ENCODE results near the gene TRMT112.

The TRMT112 gene

GRCh38 chr11:64356498-64357411, 39.4 kb upstream of the TRMT112 start:
- H3K9me3 Mint-ChIP-seq = no peaks in the 10 kb centered on the region
- no peak for ATAC-seq (replicated peaks; ENCODE audit: extremely low read depth, poor library complexity, severe bottlenecking)
- peak overlapping the region; percentile 60 for H3K4me3 Mint-ChIP-seq
- H3K27me3 Mint-ChIP-seq = no peaks in the 10 kb centered on the region
- peaks cover 11% of the 10 kb centered on the region for H3K36me3 Mint-ChIP-seq (ENCODE audit: insufficient read depth)
- H3K27ac Mint-ChIP-seq (ENCODE audit: low read depth) = peak overlapping the region; percentile 74
- peaks cover 29% of the 10 kb centered on the region for H3K4me1 Mint-ChIP-seq
- DNase-seq (ENCODE audit: low spot score in 2 of 2) = no peak

DNA sequence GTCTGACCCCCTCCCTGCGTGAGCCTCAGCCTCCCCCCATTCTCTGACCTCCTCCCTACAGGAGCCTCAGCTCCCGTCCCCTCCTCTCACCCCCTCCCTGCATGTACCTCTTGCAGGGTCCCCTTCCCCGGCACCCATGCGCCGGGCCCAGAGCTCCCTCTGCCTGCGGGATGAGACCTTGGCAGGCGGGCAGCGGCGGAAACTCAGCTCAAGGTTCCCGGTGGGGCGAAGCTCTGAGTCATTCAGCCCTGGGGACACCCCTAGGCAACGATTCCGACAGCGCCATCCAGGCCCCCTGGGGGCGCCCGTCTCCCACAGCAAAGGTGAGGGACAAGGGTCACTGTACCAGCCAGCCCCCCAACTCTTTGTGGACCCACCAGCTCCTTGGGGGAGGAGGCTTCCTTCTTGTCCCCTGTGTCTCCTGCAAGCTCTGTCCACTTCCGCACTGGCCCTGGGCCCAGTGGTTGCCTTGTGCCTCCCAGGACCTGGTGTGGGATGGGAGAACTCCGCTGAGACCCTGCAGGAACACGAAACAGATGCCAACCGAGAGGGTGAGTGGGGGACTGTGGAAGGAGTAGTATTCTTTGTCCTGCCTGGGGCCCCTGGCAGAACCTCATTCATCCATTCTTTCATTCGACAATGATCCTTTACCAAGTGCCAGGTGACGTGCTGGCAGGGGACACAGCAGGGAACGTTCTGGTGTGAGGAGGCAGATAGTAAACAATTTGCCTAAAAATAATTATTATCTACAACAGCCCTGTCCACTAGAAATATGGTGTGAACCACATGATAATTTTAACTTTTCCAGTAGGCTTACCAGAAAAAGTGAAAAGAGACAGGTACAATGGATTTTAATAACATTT, 38.0 kb upstream of the TRMT112 start:
- Mint-ChIP-seq H3K9me3 (no peaks in the 10 kb centered on the region), H3K27ac (ENCODE audit: low read depth) (no peak overlapping the region), H3K36me3 (ENCODE audit: insufficient read depth) (peaks cover 9% of the 10 kb centered on the region), H3K4me1 (peaks cover 33% of the 10 kb centered on the region), H3K4me3 (no peak overlapping the region), H3K27me3 (no peaks in the 10 kb centered on the region)
- DNase-seq (ENCODE audit: low spot score in 2 of 2) (no peak), ATAC-seq (replicated peaks; ENCODE audit: extremely low read depth, poor library complexity, severe bottlenecking) (no peak)

DNA sequence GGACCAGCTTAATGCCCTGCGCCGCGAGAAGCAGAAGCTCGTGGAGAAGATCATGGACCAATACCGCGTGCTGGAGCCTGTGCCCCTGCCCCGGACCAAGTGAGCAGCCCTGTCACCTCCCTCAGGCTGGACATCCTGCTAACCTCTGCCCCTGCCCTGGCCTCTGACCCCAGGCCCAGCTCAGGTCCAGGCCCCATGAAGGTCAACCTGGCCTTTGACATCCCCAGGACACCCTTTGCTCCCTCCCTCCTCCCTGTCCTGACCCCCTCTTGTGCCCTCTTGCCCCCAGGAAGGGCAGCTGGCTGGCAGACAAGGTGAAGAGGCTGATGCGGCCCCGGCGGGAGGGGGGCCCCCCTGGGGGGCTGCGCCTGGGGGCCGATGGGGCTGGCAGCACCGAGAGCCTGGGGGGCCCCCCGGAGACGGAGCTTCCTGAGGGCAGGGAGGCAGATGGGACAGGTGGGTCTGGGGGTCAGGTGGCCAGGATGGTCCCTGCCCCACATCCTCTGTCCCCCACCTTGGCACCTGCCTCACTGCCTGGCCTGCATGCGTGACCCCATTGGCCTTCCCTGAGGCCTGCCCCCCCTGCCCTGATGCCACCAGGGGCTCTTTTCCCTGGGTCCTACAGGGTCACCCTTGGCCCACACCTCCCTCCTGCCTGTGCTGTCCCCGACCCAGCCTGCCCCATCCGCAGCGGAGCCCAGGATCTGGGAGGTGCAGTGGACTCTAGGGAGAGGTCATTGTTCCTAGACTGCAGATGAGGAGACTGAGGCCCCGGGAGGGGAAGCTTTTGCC, 36.6 kb upstream of the TRMT112 start:
- ATAC-seq (replicated peaks; ENCODE audit: extremely low read depth, poor library complexity, severe bottlenecking) = no peak
- Mint-ChIP-seq H3K27ac (ENCODE audit: low read depth) (no peak overlapping the region), H3K4me3 (no peak overlapping the region), H3K36me3 (ENCODE audit: insufficient read depth) (peaks cover 9% of the 10 kb centered on the region), H3K4me1 (peaks cover 23% of the 10 kb centered on the region), H3K9me3 (no peaks in the 10 kb centered on the region), H3K27me3 (no peaks in the 10 kb centered on the region)
- DNase-seq (ENCODE audit: low spot score in 2 of 2) = no peak

DNA sequence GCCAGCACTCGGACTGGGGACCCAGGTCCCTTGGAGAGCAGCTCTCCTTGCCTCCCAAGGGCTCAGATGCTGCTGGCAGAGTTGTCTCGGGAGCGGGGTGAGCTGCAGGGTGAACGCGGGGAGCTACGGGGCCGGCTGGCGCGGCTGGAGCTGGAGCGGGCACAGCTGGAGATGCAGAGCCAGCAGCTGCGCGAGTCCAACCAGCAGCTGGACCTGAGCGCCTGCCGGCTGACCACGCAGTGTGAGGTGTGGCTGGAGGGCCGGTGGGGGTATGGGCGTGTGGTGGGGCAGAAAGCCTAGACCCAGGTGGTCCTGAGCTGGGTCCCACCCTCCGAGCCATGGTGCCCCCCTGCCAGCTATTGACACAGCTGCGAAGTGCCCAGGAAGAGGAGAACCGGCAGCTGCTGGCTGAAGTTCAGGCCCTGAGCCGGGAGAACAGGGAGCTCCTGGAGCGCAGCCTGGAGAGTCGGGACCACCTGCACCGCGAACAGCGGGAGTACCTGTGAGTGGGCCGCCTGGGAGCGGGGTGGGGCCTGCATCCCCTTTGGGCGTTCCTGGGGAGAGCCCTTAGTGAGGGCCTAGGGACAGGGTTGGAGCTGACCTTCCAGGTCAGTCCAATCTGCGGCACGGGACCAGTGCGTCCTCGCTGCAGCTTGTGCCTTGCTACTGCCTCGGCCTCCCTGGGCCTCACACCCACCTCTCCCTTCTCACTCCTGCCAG, 35.8 kb upstream of the TRMT112 start:
- Mint-ChIP-seq H3K27ac (ENCODE audit: low read depth) (no peak overlapping the region), H3K4me1 (peaks cover 19% of the 10 kb centered on the region), H3K4me3 (no peak overlapping the region), H3K36me3 (ENCODE audit: insufficient read depth) (peaks cover 9% of the 10 kb centered on the region), H3K27me3 (no peaks in the 10 kb centered on the region), H3K9me3 (no peaks in the 10 kb centered on the region)
- ATAC-seq (replicated peaks; ENCODE audit: extremely low read depth, poor library complexity, severe bottlenecking) (no peak), DNase-seq (ENCODE audit: low spot score in 2 of 2) (no peak)

DNA sequence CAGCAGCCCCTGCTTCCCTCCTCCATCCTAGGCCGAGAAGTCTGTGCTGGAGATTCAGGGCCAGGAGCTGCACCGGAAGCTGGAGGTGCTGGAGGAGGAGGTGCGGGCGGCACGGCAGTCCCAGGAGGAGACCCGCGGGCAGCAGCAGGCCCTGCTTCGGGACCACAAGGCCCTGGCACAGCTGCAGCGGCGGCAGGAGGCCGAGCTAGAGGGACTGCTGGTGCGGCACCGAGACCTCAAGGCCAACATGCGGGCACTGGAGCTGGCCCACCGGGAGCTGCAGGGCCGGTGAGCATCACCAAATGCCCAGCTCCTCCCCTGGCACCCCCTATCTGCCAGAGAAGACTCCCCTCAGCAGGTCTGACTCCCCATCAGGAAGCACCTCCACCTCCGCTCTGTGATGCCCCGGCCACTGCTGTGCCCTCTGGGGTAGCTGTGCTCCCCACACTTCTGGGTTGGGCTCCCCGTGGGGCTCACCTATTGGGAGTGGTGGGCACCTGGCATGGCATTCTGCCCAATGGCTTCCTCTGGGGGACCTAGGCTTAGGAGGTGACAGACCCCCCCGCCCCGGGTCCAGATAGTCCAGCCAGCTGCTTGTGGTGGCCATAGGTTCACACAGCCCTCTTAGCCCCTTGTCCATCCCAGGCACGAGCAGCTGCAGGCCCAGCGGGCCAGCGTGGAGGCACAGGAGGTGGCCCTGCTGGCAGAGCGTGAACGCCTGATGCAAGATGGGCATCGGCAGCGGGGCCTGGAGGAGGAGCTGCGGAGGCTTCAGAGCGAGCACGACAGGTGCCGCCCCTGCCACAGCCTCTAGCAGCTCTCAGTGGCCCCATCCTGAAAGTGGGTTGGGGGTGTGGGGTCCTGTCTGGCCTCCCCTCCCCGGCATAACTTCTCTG, 35.0 kb upstream of the TRMT112 start:
- Mint-ChIP-seq H3K4me3 (no peak overlapping the region), H3K27ac (ENCODE audit: low read depth) (no peak overlapping the region), H3K9me3 (no peaks in the 10 kb centered on the region)

GRCh38 chr11:64351136-64351631, 33.8 kb upstream of the TRMT112 start:
- peaks cover 11% of the 10 kb centered on the region for H3K4me1 Mint-ChIP-seq
- no peaks in the 10 kb centered on the region for H3K9me3 Mint-ChIP-seq
- ATAC-seq (replicated peaks; ENCODE audit: extremely low read depth, poor library complexity, severe bottlenecking) (no peak), DNase-seq (ENCODE audit: low spot score in 2 of 2) (no peak)
- H3K36me3 Mint-ChIP-seq (ENCODE audit: insufficient read depth) = peaks cover 14% of the 10 kb centered on the region
- H3K27me3 Mint-ChIP-seq = no peaks in the 10 kb centered on the region
- no peak overlapping the region for H3K27ac Mint-ChIP-seq (ENCODE audit: low read depth)
- H3K4me3 Mint-ChIP-seq = no peak overlapping the region

More for the DNA sequence above, 35.0 kb upstream of the TRMT112 start:
- no peaks in the 10 kb centered on the region for H3K27me3 Mint-ChIP-seq
- ATAC-seq (replicated peaks; ENCODE audit: extremely low read depth, poor library complexity, severe bottlenecking) (no peak), DNase-seq (ENCODE audit: low spot score in 2 of 2) (no peak)
- H3K4me1 Mint-ChIP-seq = peaks cover 13% of the 10 kb centered on the region
- peaks cover 11% of the 10 kb centered on the region for H3K36me3 Mint-ChIP-seq (ENCODE audit: insufficient read depth)

GRCh38 chr11:64349404-64349803, 32.0 kb upstream of the TRMT112 start:
- ATAC-seq (replicated peaks; ENCODE audit: extremely low read depth, poor library complexity, severe bottlenecking) (no peak), DNase-seq (ENCODE audit: low spot score in 2 of 2) (no peak)
- H3K27ac Mint-ChIP-seq (ENCODE audit: low read depth) = no peak overlapping the region
- H3K36me3 Mint-ChIP-seq (ENCODE audit: insufficient read depth) = peaks cover 18% of the 10 kb centered on the region
- no peak overlapping the region for H3K4me3 Mint-ChIP-seq
- H3K27me3 Mint-ChIP-seq = no peaks in the 10 kb centered on the region
- no peaks in the 10 kb centered on the region for H3K9me3 Mint-ChIP-seq
- peaks cover 21% of the 10 kb centered on the region for H3K4me1 Mint-ChIP-seq

GRCh38 chr11:64349025-64349387, 31.6 kb upstream of the TRMT112 start:
- Mint-ChIP-seq H3K36me3 (ENCODE audit: insufficient read depth) (peaks cover 18% of the 10 kb centered on the region), H3K27me3 (no peaks in the 10 kb centered on the region), H3K9me3 (no peaks in the 10 kb centered on the region), H3K4me1 (peaks cover 21% of the 10 kb centered on the region), H3K4me3 (no peak overlapping the region), H3K27ac (ENCODE audit: low read depth) (no peak overlapping the region)
- DNase-seq (ENCODE audit: low spot score in 2 of 2) = no peak
- ATAC-seq (replicated peaks; ENCODE audit: extremely low read depth, poor library complexity, severe bottlenecking) = no peak

GRCh38 chr11:64348383-64349024, 31.1 kb upstream of the TRMT112 start:
- peaks cover 21% of the 10 kb centered on the region for H3K4me1 Mint-ChIP-seq
- H3K4me3 Mint-ChIP-seq = no peak overlapping the region
- H3K27ac Mint-ChIP-seq (ENCODE audit: low read depth) = no peak overlapping the region
- peaks cover 18% of the 10 kb centered on the region for H3K36me3 Mint-ChIP-seq (ENCODE audit: insufficient read depth)
- no peak for DNase-seq (ENCODE audit: low spot score in 2 of 2)
- ATAC-seq (replicated peaks; ENCODE audit: extremely low read depth, poor library complexity, severe bottlenecking) = no peak
- no peaks in the 10 kb centered on the region for H3K9me3 Mint-ChIP-seq
- no peaks in the 10 kb centered on the region for H3K27me3 Mint-ChIP-seq

- H3K27me3 Mint-ChIP-seq = no peaks in the 10 kb centered on the region
- no peak overlapping the region for H3K4me3 Mint-ChIP-seq
- ATAC-seq (replicated peaks; ENCODE audit: extremely low read depth, poor library complexity, severe bottlenecking) = no peak
- H3K27ac Mint-ChIP-seq (ENCODE audit: low read depth) = no peak overlapping the region
- peaks cover 21% of the 10 kb centered on the region for H3K4me1 Mint-ChIP-seq
- H3K9me3 Mint-ChIP-seq = no peaks in the 10 kb centered on the region
- DNase-seq (ENCODE audit: low spot score in 2 of 2) = no peak
- H3K36me3 Mint-ChIP-seq (ENCODE audit: insufficient read depth) = peaks cover 21% of the 10 kb centered on the region
These were observed 30.0 kb upstream of the TRMT112 start for GRCh38 chr11:64347193-64347867.

Data from central memory CD8-positive, alpha-beta T cell (primary cell).